ENCODE results near the gene PPY. TPM values are rescaled to one million over a fixed set of nuclear protein-coding genes. Genes with fewer than 3 reads are reported as not detected.
"Not testable (repeated sequence)": the region's sequence is repeated elsewhere in the genome, so short reads cannot be mapped to it uniquely, and the experiment has no call there.

Gene PPY
- total RNA-seq, 1 donor from 2014 or later: not detected

GRCh38 chr17:43978078-43978477 lies 35.8 kb upstream of the PPY start:
- H3K9me3 Mint-ChIP-seq (ENCODE audit: low read depth): no peaks in the 10 kb centered on the region
- H3K27me3 Mint-ChIP-seq (ENCODE audit: low read depth): peaks cover 60% of the 10 kb centered on the region
- H3K27ac Mint-ChIP-seq (ENCODE audit: unreplicated experiment): no peak overlapping the region
- no peak for TF ChIP-seq CTCF (IDR thresholded peaks at IDR 0.05)
- no peaks in the 10 kb centered on the region for H3K4me1 Mint-ChIP-seq (ENCODE audit: low read depth)
- no peaks in the 10 kb centered on the region for H3K36me3 Mint-ChIP-seq (ENCODE audit: low read depth)
- H3K4me3 Mint-ChIP-seq (ENCODE audit: unreplicated experiment): no peak overlapping the region
- no peak for DNase-seq (ENCODE audit: low spot score)

DNA sequence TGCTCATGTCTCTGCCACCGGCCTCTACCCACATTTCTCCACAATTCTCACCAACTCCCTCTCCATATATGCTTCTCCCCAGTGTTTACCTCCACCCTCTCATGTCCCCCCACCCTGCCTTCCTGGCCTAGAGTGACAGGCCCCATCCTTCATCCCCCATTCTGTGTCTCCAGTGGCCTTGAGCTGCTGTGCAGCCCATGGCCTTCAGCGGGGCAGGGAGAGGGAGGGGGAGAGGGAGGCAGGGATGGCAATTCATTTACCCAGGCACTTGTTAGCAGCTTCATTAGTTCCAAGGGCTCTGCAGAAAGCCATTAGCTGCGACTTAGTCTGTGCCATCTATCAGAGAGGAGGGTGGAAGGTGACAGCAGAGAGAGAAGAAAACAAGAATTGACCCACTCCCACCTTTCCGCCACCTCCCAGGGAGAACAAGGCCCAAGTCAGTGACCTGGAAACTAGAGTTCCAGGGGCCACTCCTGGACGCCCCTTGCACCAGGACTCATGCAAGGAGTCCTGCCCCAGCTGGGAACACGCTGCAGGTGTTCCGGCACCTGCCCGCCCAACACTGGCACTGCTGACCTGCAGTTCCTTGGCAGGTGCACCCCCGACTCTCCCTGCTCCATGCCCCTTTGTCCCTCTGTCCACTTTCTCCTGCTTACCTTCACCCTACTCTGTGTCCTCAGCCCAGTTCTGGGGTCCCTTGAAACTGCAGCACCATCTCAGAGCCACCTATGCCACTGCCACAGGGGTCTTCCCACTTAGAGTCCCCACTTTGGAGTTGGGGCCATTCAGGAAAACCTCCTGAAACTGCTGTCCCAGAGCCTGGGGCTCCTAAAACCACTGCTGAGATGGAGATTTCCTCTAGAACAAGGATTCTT lies 34.9 kb upstream of the PPY start:
- Mint-ChIP-seq H3K4me3 (ENCODE audit: unreplicated experiment) (no peak overlapping the region), H3K27me3 (ENCODE audit: low read depth) (peaks cover 52% of the 10 kb centered on the region), H3K4me1 (ENCODE audit: low read depth) (no peaks in the 10 kb centered on the region), H3K27ac (ENCODE audit: unreplicated experiment) (no peak overlapping the region), H3K36me3 (ENCODE audit: low read depth) (no peaks in the 10 kb centered on the region), H3K9me3 (ENCODE audit: low read depth) (no peaks in the 10 kb centered on the region)
- TF ChIP-seq CTCF (IDR thresholded peaks at IDR 0.05): no peak
- peak; percentile 69 for DNase-seq (ENCODE audit: low spot score)

DNA sequence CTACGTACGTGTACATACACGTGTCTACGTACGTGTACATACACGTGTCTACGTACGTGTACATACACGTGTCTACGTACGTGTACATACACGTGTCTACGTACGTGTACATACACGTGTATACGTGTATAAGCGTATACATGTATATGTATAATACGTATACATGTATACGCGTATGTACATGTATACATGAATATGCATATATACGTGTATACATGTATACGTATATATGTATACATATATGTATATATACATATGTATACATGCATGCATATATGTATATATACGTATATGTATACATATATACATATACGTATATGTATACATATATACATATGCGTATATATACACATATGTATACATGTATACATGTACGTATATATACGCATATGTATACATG lies 33.6 kb upstream of the PPY start:
- peaks cover 44% of the 10 kb centered on the region for H3K27me3 Mint-ChIP-seq (ENCODE audit: low read depth)
- TF ChIP-seq CTCF (IDR thresholded peaks at IDR 0.05): no peak

GRCh38 chr17:43974382-43975266 lies 32.3 kb upstream of the PPY start:
- TF ChIP-seq CTCF (IDR thresholded peaks at IDR 0.05): no peak
- Mint-ChIP-seq H3K27me3 (ENCODE audit: low read depth) (peaks cover 40% of the 10 kb centered on the region), H3K9me3 (ENCODE audit: low read depth) (no peaks in the 10 kb centered on the region), H3K36me3 (ENCODE audit: low read depth) (no peaks in the 10 kb centered on the region), H3K27ac (ENCODE audit: unreplicated experiment) (no peak overlapping the region), H3K4me1 (ENCODE audit: low read depth) (no peaks in the 10 kb centered on the region), H3K4me3 (ENCODE audit: unreplicated experiment) (no peak overlapping the region)
- peak; percentile 17 for DNase-seq (ENCODE audit: low spot score)

More for the DNA sequence above, 33.6 kb upstream of the PPY start:
- Mint-ChIP-seq H3K9me3 (ENCODE audit: low read depth) (no peaks in the 10 kb centered on the region), H3K36me3 (ENCODE audit: low read depth) (no peaks in the 10 kb centered on the region), H3K4me3 (ENCODE audit: unreplicated experiment) (no peak overlapping the region), H3K4me1 (ENCODE audit: low read depth) (no peaks in the 10 kb centered on the region), H3K27ac (ENCODE audit: unreplicated experiment) (no peak overlapping the region)
- no peak for DNase-seq (ENCODE audit: low spot score)

GRCh38 chr17:43972444-43973212 lies 30.4 kb upstream of the PPY start:
- not testable (repeated sequence) for H3K4me3 Mint-ChIP-seq (ENCODE audit: unreplicated experiment); H3K9me3 Mint-ChIP-seq (ENCODE audit: low read depth); H3K4me1 Mint-ChIP-seq (ENCODE audit: low read depth); DNase-seq (ENCODE audit: low spot score); H3K27ac Mint-ChIP-seq (ENCODE audit: unreplicated experiment); H3K36me3 Mint-ChIP-seq (ENCODE audit: low read depth)
- H3K27me3 Mint-ChIP-seq (ENCODE audit: low read depth): peaks cover 28% of the 10 kb centered on the region

- not testable (repeated sequence) for H3K36me3 Mint-ChIP-seq (ENCODE audit: low read depth)
These were observed 29.2 kb upstream of the PPY start for GRCh38 chr17:43971436-43971835.

More at GRCh38 chr17:43971436-43971835, 29.2 kb upstream of the PPY start:
- H3K27me3 Mint-ChIP-seq (ENCODE audit: low read depth): peaks cover 26% of the 10 kb centered on the region
- H3K4me3 Mint-ChIP-seq (ENCODE audit: unreplicated experiment); H3K27ac Mint-ChIP-seq (ENCODE audit: unreplicated experiment); H3K9me3 Mint-ChIP-seq (ENCODE audit: low read depth); H3K4me1 Mint-ChIP-seq (ENCODE audit: low read depth); DNase-seq (ENCODE audit: low spot score): not testable (repeated sequence)

Data from chondrocyte (in vitro differentiated cells).